Measurements from ENCODE around the gene FUT1. TPM values are rescaled to one million over a fixed set of nuclear protein-coding genes. Genes with fewer than 3 reads are reported as not detected.
A peak's percentile ranks its signal among the peaks of the same experiment; 100 is the strongest.

The FUT1 gene
- polyA plus RNA-seq, 1 donor (not counting 4 experiments of a cell fraction or from before 2014, with no cell fraction given) = 3.7 TPM

GRCh38 chr19:48750771-48751504 is 1.5 kb downstream of the FUT1 start:
- FAIRE-seq (no peak), DNase-seq (ENCODE audit: low read depth, low spot score) (no peak)
- H3K27ac ChIP-seq (ENCODE audit: control insufficient read depth, insufficient read depth, low read length) = no peak overlapping the region
- no peak overlapping the region for H3K9ac ChIP-seq (ENCODE audit: control insufficient read depth, extremely low read depth, insufficient read depth, low read length)
- peak overlapping the region; percentile 35 to 69 (median 42) for H3K4me3 ChIP-seq (ENCODE audit: control insufficient read depth in 2 of 3, extremely low read depth in 1 of 3, insufficient read depth in 2 of 3, low read depth in 1 of 3, low read length in 3 of 3)
- peaks cover 21% of the 10 kb centered on the region for H3K79me2 ChIP-seq (ENCODE audit: control insufficient read depth, insufficient read depth, low read length)
- no peaks in the 10 kb centered on the region for H3K27me3 ChIP-seq (ENCODE audit: control insufficient read depth, extremely low read depth, insufficient read depth, low read length)
- dilution Hi-C loops (cut with MboI; ENCODE audit: extremely low pct_ligation_motif_present, low sequenced_read_pairs) = no loop called here
- H3K9me3 ChIP-seq (ENCODE audit: control insufficient read depth, low read depth, low read length) = no peaks in the 10 kb centered on the region
- no peak overlapping the region for H2AFZ ChIP-seq (ENCODE audit: control insufficient read depth, low read length)
- peaks cover 13 to 19% of the 10 kb centered on the region in 2 experiments for H3K36me3 ChIP-seq (ENCODE audit: control insufficient read depth in 2 of 2, extremely low read depth in 1 of 2, insufficient read depth in 2 of 2, low read length in 2 of 2)
- H3K9me1 ChIP-seq (ENCODE audit: control insufficient read depth, extremely low read depth, insufficient read depth, low read length) = peaks cover 4% of the 10 kb centered on the region
- no peaks in the 10 kb centered on the region for H4K20me1 ChIP-seq (ENCODE audit: control insufficient read depth, extremely low read depth, insufficient read depth, low read length)
- H3K4me2 ChIP-seq (ENCODE audit: control insufficient read depth, extremely low read depth, insufficient read depth, low read depth, low read length) = peak overlapping the region; percentile 57
- peaks cover 9% of the 10 kb centered on the region for H3K4me1 ChIP-seq (ENCODE audit: control insufficient read depth, extremely low read depth, insufficient read depth, low read length)
- TF ChIP-seq EZH2 (IDR thresholded peaks at IDR 0.05; ENCODE audit: low read length) = no peak
- TF ChIP-seq, protein P1, sequence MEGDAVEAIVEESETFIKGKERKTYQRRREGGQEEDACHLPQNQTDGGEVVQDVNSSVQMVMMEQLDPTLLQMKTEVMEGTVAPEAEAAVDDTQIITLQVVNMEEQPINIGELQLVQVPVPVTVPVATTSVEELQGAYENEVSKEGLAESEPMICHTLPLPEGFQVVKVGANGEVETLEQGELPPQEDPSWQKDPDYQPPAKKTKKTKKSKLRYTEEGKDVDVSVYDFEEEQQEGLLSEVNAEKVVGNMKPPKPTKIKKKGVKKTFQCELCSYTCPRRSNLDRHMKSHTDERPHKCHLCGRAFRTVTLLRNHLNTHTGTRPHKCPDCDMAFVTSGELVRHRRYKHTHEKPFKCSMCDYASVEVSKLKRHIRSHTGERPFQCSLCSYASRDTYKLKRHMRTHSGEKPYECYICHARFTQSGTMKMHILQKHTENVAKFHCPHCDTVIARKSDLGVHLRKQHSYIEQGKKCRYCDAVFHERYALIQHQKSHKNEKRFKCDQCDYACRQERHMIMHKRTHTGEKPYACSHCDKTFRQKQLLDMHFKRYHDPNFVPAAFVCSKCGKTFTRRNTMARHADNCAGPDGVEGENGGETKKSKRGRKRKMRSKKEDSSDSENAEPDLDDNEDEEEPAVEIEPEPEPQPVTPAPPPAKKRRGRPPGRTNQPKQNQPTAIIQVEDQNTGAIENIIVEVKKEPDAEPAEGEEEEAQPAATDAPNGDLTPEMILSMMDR (optimal IDR thresholded peaks at IDR 0.05 in 1 of 3, IDR thresholded peaks at IDR 0.05 in 1 of 3, conservative IDR thresholded peaks at IDR 0.05 in 1 of 3; ENCODE audit: extremely low read depth in 1 of 3, insufficient read depth in 2 of 3, low read length in 3 of 3) = no peak

GRCh38 chr19:48750351-48750750 is 2.1 kb downstream of the FUT1 start:
- Histone ChIP-seq H3K79me2 (ENCODE audit: control insufficient read depth, insufficient read depth, low read length) (peaks cover 21% of the 10 kb centered on the region), H3K4me2 (ENCODE audit: control insufficient read depth, extremely low read depth, insufficient read depth, low read depth, low read length) (no peak overlapping the region), H3K4me1 (ENCODE audit: control insufficient read depth, extremely low read depth, insufficient read depth, low read length) (peaks cover 7% of the 10 kb centered on the region), H4K20me1 (ENCODE audit: control insufficient read depth, extremely low read depth, insufficient read depth, low read length) (no peaks in the 10 kb centered on the region), H3K27ac (ENCODE audit: control insufficient read depth, insufficient read depth, low read length) (no peak overlapping the region), H2AFZ (ENCODE audit: control insufficient read depth, low read length) (no peak overlapping the region), H3K9me3 (ENCODE audit: control insufficient read depth, low read depth, low read length) (no peaks in the 10 kb centered on the region), H3K9me1 (ENCODE audit: control insufficient read depth, extremely low read depth, insufficient read depth, low read length) (peaks cover 4% of the 10 kb centered on the region), H3K9ac (ENCODE audit: control insufficient read depth, extremely low read depth, insufficient read depth, low read length) (no peak overlapping the region), H3K27me3 (ENCODE audit: control insufficient read depth, extremely low read depth, insufficient read depth, low read length) (no peaks in the 10 kb centered on the region), H3K4me3 (ENCODE audit: control insufficient read depth in 2 of 3, extremely low read depth in 1 of 3, insufficient read depth in 2 of 3, low read depth in 1 of 3, low read length in 3 of 3) (no peak overlapping the region), H3K36me3 (ENCODE audit: control insufficient read depth in 2 of 2, extremely low read depth in 1 of 2, insufficient read depth in 2 of 2, low read length in 2 of 2) (peaks cover 13 to 19% of the 10 kb centered on the region in 2 experiments)
- TF ChIP-seq, protein P1 (optimal IDR thresholded peaks at IDR 0.05 in 1 of 3, IDR thresholded peaks at IDR 0.05 in 1 of 3, conservative IDR thresholded peaks at IDR 0.05 in 1 of 3; ENCODE audit: extremely low read depth in 1 of 3, insufficient read depth in 2 of 3, low read length in 3 of 3) = no peak
- DNase-seq (ENCODE audit: low read depth, low spot score) (no peak), FAIRE-seq (no peak)
- dilution Hi-C loops (cut with MboI; ENCODE audit: extremely low pct_ligation_motif_present, low sequenced_read_pairs) = no loop called here
